GM18507 (cell line): ENCODE measurements around the gene ICA1.
"Not testable (repeated sequence)": the region's sequence is repeated elsewhere in the genome, so short reads cannot be mapped to it uniquely, and the experiment has no call there.

Source experiments
- DNase-seq: peaks from one replicate; pipeline ENCODE4 v3.0.0; 2011; ENCODE audit warnings: low read depth; ENCODE audit not compliant: insufficient read length; ENCODE audit errors: extremely low spot score
- FAIRE-seq: peaks from 2 replicates; lab custom pipeline; 2011; peaks lifted over from hg19 to GRCh38; lab: Jason Lieb, UNC

ICA1 gene

GRCh38 chr7:8121243-8121642 lies 140.7 kb downstream of the ICA1 start:
- DNase-seq, result no peak
- no peak for FAIRE-seq

DNA sequence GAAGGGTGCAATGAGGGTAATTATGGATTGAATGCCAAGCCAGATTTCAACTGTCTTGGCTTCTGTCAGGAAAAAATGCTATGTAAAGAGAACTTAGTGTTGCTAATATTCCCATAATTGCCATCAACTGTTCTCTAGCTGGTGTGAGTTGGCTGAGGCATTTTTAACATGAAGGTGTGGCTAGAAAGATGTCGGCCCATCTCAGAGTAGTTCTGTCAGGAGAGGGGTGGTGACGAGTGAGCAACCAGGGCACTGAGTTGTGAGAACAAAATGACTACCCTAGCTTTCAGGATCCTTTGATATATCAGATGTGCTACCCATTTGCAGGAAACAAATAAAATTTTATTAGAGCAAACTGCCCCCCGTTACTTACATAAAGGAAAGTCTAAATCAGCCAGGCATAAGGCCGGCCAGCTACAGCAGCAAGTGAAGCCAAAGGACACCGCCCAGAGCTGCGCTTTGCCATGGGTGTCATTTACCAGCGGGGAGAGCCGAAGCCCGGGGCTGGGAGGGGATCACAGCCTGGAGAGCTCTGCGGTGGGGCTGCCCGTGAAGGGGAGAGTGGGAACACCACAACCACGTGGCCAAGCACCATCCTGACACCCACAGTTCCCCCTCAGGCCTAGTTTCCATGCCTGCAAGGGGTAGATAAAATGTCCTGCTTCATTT lies 141.4 kb downstream of the ICA1 start:
- FAIRE-seq (no peak), DNase-seq (no peak)

DNA sequence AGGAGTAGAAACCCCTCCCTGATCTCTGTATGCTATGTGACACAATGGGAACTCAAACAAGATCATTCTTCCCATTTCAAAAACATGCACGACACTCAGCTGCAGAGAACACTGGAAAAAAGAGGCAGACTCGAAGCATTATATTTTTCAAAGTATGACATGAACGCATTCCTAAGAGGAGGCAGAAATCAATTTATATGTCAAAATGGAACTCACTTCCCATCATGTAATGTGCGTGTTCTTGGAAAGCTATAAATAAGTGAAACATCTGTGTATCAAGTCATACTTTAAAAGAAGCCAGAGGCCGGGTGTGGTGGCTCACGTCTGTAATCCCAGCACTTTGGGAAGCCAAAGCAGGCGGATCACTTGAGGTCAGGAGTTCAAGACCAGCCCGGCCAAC lies 142.7 kb downstream of the ICA1 start:
- no peak for FAIRE-seq
- no peak for DNase-seq

DNA sequence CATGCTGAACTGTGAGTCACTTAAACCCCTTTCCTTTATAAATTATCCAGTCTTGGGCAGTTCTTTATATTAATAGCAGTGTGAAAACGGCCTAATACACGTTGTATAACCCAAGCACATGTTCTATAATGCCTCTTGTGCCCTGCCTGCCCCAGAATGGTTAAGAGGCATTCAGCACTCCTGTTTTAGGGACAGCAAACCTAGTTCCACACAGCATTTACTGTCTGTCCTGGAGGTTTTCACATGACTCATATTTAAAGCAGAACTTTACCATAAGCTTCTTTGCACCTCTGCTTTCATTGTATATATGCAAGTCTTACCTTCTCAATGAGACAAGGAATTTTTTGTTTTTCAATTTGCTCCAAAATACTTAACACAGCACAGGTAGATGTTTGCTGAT lies 144.8 kb downstream of the ICA1 start:
- peak; percentile 51 for FAIRE-seq
- no peak for DNase-seq

DNA sequence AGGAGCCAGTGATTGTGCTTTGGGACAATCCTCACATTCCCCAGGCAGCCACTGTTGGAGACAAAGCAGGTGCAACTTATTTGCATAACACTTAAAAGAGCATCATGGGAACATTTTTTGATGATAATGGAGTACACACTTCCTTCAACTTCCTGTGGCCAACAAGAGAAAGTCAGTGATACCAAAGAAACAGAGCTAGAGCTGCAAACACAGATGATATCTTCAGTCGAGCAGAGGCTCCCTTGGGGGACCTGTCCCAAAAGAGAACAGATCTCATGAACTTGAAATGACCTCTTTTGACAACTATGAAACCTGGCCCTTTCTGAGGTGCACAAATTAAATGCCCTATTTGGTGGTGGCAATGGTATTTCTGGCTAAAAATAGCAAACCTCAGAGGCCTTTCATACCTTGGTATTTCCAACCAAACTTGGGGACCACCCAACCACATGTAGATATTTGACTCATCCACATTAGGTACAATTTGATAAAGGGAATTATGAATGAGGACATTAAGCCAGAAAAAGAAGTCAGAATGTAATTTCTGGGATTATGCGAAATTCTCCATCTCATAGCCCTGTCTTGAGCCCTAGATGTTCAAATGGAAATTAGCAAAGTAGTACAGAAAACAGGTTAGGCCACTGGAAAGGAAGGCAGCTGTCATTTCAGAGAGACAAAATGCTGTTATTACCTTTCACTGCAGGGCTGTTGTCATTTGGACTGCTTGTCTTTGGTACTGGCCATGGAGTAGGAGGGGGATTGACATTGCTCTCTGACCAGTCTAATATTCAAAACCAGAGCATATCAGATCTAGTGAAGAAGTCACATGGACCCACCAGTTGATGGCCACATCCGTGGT lies 146.2 kb downstream of the ICA1 start:
- FAIRE-seq (peak; percentile 99), DNase-seq (peak; percentile 56)

DNA sequence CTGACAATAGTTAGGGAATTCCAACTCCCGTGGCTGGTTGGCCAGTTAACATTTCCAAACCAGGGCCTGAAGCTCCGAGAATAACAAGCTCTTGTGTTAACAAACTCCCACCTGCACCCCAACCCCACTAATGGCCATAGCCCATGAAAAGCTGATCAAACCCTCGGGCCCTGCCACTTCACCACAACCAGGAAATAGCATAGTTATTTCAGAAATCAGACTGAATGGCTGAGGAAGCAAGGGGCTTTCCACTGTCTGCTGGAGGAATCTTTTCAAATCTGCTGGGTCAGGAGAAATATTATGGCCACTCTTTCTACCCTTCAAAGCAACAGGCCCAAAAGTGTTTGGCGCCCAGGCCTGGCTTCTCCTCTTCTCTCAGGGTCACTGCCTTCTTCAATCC lies 147.8 kb downstream of the ICA1 start:
- DNase-seq (no peak), FAIRE-seq (peak; percentile 96)

DNA sequence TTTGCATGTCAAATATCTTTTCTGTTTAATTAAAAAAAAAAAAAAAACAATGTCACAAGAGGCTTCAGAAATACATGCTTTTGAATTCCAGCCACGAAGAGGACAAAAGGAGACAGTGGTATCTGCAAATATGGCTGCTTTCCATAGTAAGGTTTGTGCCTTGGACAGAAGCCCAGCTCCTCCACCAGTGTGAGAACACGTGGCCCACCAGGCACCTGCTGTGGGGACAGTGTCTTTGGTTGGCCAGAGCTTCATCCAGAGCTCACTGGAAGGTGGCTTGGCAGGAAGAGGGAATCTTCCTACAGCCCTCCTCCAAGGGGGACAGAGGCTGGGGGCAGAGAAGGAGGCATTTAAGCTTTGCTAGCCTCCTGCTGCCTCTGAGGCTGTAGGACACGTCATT lies 148.8 kb downstream of the ICA1 start:
- DNase-seq, result no peak
- no peak for FAIRE-seq

DNA sequence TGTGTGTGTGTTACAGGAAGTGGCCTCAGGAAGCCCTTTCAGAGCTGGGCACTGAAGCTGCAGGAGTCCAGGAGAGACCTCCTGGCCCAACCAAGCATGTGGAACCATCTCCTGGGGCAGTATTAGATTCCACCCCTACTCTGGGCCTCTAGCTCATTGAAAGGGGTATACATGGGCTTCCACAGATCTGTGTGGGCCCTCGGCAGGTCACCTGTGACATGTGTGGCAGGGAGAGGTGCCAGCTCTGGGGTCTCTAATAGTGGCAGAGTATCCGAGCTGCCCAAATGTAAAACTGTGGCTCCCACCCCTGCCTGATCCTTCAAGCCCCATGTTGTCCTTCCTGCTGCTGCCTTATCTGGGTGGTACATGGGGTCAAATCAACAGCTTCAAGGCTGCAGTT lies 149.3 kb downstream of the ICA1 start:
- DNase-seq, result no peak
- no peak for FAIRE-seq

DNA sequence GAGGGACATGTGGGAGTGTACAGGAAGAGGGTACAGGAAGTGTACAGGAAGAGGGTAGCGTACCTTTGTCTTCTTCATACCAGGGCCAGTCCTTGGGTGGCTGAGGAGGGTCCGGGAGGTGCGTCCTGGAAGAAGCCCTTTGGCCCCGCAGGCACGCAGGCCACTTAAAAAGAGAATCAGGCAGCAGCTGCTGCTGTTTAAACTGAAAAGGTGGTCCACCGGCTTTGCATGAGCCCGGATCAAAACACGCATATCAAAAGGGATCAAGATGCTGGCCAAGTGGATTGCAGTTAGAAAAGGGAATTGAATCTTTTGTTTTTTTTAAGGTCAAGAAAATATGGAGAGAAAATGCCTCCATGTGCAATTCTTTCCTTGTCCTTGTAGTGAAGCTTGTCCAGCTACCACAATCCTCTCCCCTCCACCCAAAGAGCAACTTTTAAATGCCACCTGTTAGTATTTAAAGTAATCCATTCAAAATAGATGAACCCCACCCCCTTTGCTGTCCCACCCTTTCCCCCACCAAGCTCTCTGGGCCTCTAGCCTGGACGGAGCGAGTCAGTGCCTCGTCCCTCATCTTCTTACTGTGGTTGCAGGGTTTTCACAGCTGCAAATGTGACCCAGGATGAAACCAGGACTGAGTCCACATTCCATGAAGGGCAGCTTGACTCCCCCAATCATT lies 150.5 kb downstream of the ICA1 start:
- DNase-seq (no peak), FAIRE-seq (no peak)

GRCh38 chr7:8109196-8110022 lies 152.6 kb downstream of the ICA1 start:
- FAIRE-seq (no peak), DNase-seq (no peak)

DNA sequence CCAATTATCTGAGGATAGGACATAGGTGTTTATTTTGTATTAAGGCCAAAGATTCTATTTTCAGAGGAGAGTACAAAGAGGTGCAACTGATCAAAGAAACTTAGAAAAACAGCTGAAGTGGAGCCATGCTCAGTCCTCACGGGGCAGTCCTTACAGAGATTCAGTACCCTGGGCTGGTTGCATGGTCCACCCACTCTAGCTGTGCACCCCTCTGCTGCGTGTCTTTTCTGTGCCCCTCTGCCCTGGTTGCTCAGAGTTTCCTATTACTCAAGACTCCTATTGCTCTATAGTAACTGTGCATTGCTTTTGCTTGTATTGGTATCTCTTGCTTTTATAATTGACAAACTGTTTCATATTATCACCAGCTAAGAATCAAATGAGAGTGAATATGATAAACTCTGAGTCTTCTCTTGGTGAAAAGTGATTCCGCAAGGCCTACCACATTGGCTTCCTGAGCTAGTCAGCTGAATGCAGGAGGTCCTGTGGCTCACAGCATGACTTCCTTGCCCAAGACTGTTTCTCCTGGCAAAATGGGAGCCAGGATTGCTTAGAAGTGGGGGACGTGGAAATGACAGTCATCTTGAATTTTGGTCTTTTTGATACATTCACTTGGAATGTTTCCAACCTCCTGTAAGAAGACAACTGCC lies 156.4 kb downstream of the ICA1 start:
- no peak for DNase-seq
- FAIRE-seq, result peak; percentile 31

DNA sequence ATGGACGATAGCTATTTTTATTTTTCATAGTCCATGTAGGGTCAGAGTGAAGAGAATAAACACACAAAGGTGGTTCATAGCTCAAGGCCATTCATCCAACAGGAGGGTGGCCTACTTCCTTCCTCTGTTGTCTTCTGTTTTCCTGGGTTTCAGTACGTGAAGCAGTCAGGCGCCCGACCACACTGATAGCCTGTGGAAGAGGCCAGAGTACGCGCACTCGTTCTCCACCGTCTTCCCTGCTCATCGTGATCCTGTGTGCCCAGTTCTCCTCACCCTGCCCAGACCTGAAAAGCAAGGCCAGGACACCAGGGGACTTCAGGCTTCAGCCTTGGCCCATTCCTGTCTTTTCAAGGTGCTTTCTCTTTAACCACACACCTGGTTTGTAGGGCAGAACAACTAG lies 158.7 kb downstream of the ICA1 start:
- FAIRE-seq, result no peak

GRCh38 chr7:8101292-8101691 lies 160.7 kb downstream of the ICA1 start:
- FAIRE-seq, result not testable (repeated sequence)

More for the DNA sequence above, 158.7 kb downstream of the ICA1 start:
- no peak for DNase-seq

GRCh38 chr7:8094164-8095140 lies 167.5 kb downstream of the ICA1 start:
- FAIRE-seq, result no peak

More at GRCh38 chr7:8101292-8101691, 160.7 kb downstream of the ICA1 start:
- not testable (repeated sequence) for DNase-seq

GRCh38 chr7:8092140-8092539 lies 169.8 kb downstream of the ICA1 start:
- no peak for FAIRE-seq

More at GRCh38 chr7:8094164-8095140, 167.5 kb downstream of the ICA1 start:
- no peak for DNase-seq

DNA sequence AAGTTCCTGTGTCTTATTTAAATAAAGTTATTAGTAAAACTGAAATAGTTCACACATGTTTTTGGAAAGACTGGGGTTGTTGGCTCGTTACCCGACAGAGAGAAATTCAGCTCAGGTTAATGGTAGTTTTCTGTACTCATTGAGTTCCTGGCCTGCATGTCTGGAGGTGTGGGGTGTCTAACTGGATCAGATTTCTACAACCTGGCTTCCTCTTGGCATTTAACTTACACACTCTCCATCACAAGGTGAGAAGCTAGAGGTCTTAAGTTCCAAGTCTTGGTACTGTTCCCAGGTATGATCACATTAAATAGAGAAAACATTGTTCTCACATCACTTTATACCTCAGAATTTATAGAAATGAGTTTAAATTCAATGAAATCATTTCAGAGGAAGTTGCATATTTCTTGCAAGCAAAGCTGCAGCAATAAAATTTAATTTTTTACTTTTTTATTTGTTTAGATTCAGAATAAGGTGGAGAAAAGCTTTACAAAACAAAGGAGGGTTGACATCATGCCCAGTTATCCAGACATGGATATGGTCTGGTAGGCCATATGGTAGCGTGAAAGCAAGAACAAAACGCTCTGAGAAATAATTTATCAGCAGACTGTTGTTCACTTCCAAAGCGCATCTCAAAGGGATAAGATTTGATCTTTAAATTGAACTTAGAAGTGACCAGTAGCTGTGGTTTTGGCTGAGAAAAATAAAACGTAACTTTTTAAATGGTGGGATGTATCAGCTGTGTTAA lies 172.8 kb downstream of the ICA1 start:
- FAIRE-seq (no peak), DNase-seq (no peak)

More at GRCh38 chr7:8092140-8092539, 169.8 kb downstream of the ICA1 start:
- no peak for DNase-seq

- DNase-seq (no peak), FAIRE-seq (no peak)
Observed at GRCh38 chr7:8086239-8086638, 175.7 kb downstream of the ICA1 start.
